Parathyroid adenoma (tissue), 2 donors: ENCODE results near the gene PTPN2.
A peak's percentile ranks its signal among the peaks of the same experiment; 100 is the strongest.
"Not testable (repeated sequence)": the region's sequence is repeated elsewhere in the genome, so short reads cannot be mapped to it uniquely, and the experiment has no call there.

Experiments used
- H2AFZ ChIP-seq: fragments of 300-600 bp; sonication (generic); one replicate; pipeline ENCODE4 v1.7.0; 2017; ENCODE audit warnings: antibody characterized with exemption, mild to moderate bottlenecking
- H3K27ac ChIP-seq: fragments of 300-600 bp; sonication (generic); one replicate; pipeline ENCODE4 v1.7.0; 2017
- H3K27me3 ChIP-seq: fragments of 300-600 bp; sonication (generic); one replicate; pipeline ENCODE4 v1.7.0; 2017; ENCODE audit warnings: low read length; ENCODE audit not compliant: control insufficient read depth, insufficient read depth
- H3K36me3 ChIP-seq: fragments of 300-600 bp; sonication (generic); one replicate; pipeline ENCODE4 v1.7.0; 2017; ENCODE audit warnings: low read length; ENCODE audit not compliant: control insufficient read depth, insufficient read depth
- H3K4me1 ChIP-seq: fragments of 300-600 bp; sonication (generic); one replicate; pipeline ENCODE4 v1.7.0; 2017; ENCODE audit warnings: control low read depth
- H3K4me2 ChIP-seq: fragments of 300-600 bp; sonication (generic); one replicate; pipeline ENCODE4 v1.7.0; 2017; ENCODE audit warnings: low read length
- H3K4me3 ChIP-seq: fragments of 300-600 bp; sonication (generic); one replicate; pipeline ENCODE4 v1.7.0; 2017; ENCODE audit warnings: low read depth, low read length
- H3K79me2 ChIP-seq: fragments of 300-600 bp; sonication (generic); one replicate; pipeline ENCODE4 v1.7.0; 2017; ENCODE audit warnings: control low read depth
- H3K9ac ChIP-seq: fragments of 300-600 bp; sonication (generic); one replicate; pipeline ENCODE4 v1.7.0; 2017; ENCODE audit warnings: mild to moderate bottlenecking
- H3K9me3 ChIP-seq: fragments of 300-600 bp; sonication (generic); one replicate; pipeline ENCODE4 v1.7.0; 2017; ENCODE audit warnings: low read length; ENCODE audit not compliant: control insufficient read depth
- CTCF ChIP-seq: fragments of 300-600 bp; sonication (generic); IDR thresholded peaks from one replicate; pipeline ENCODE4 v1.7.0; 2017; ENCODE audit warnings: antibody characterized with exemption, mild to moderate bottlenecking
- donor health status: primary hyperparathyroidism.

The PTPN2 gene

GRCh38 chr18:12779043-12779442, 105.0 kb downstream of the PTPN2 start:
- H3K27ac ChIP-seq = no peak overlapping the region
- no peaks in the 10 kb centered on the region for H3K27me3 ChIP-seq
- no peak overlapping the region for H3K4me3 ChIP-seq
- no peak overlapping the region for H2AFZ ChIP-seq
- no peaks in the 10 kb centered on the region for H3K9me3 ChIP-seq
- H3K9ac ChIP-seq = no peak overlapping the region
- no peaks in the 10 kb centered on the region for H3K4me1 ChIP-seq
- no peaks in the 10 kb centered on the region for H3K79me2 ChIP-seq
- TF ChIP-seq CTCF = no peak
- H3K36me3 ChIP-seq = no peaks in the 10 kb centered on the region
- no peak overlapping the region for H3K4me2 ChIP-seq

GRCh38 chr18:12777500-12777944, 106.5 kb downstream of the PTPN2 start:
- Histone ChIP-seq H3K9me3 (no peaks in the 10 kb centered on the region), H3K4me3 (no peak overlapping the region), H3K4me2 (no peak overlapping the region), H3K4me1 (no peaks in the 10 kb centered on the region), H3K9ac (no peak overlapping the region), H3K79me2 (no peaks in the 10 kb centered on the region), H2AFZ (peak overlapping the region; percentile 77), H3K36me3 (no peaks in the 10 kb centered on the region), H3K27me3 (no peaks in the 10 kb centered on the region), H3K27ac (peak overlapping the region; percentile 66)
- TF ChIP-seq CTCF = no peak

- peak overlapping the region; percentile 66 for H3K27ac ChIP-seq
- H3K79me2 ChIP-seq = no peaks in the 10 kb centered on the region
- no peak for TF ChIP-seq CTCF
- no peak overlapping the region for H3K4me3 ChIP-seq
- H3K4me2 ChIP-seq = no peak overlapping the region
- peak overlapping the region; percentile 39 for H3K9ac ChIP-seq
- no peaks in the 10 kb centered on the region for H3K9me3 ChIP-seq
- H2AFZ ChIP-seq = peak overlapping the region; percentile 77
- H3K27me3 ChIP-seq = no peaks in the 10 kb centered on the region
- no peaks in the 10 kb centered on the region for H3K36me3 ChIP-seq
- no peaks in the 10 kb centered on the region for H3K4me1 ChIP-seq
Observed at GRCh38 chr18:12776821-12777471, 107.1 kb downstream of the PTPN2 start.

GRCh38 chr18:12776415-12776814, 107.6 kb downstream of the PTPN2 start:
- not testable (repeated sequence) for H3K4me3 ChIP-seq, H3K79me2 ChIP-seq

GRCh38 chr18:12774982-12775381, 109.1 kb downstream of the PTPN2 start:
- TF ChIP-seq CTCF = no peak
- no peaks in the 10 kb centered on the region for H3K79me2 ChIP-seq
- H3K27ac ChIP-seq = no peak overlapping the region
- H3K9me3 ChIP-seq = no peaks in the 10 kb centered on the region
- no peak overlapping the region for H3K4me3 ChIP-seq
- H2AFZ ChIP-seq = no peak overlapping the region
- H3K9ac ChIP-seq = no peak overlapping the region
- no peaks in the 10 kb centered on the region for H3K4me1 ChIP-seq
- no peak overlapping the region for H3K4me2 ChIP-seq
- no peaks in the 10 kb centered on the region for H3K36me3 ChIP-seq
- H3K27me3 ChIP-seq = no peaks in the 10 kb centered on the region

More at GRCh38 chr18:12776415-12776814, 107.6 kb downstream of the PTPN2 start:
- not testable (repeated sequence) for H3K9me3 ChIP-seq, H3K4me1 ChIP-seq, H3K27me3 ChIP-seq, H3K36me3 ChIP-seq, H3K27ac ChIP-seq, H3K9ac ChIP-seq, H3K4me2 ChIP-seq
- H2AFZ ChIP-seq = peak overlapping the region; percentile 77
